Kidney epithelial cell (primary cell): ENCODE results near the gene TYK2. TPM values are rescaled to one million over a fixed set of nuclear protein-coding genes. Genes with fewer than 3 reads are reported as not detected.

Source experiments
- DNase-seq: peaks from one replicate; pipeline ENCODE4 v3.0.0-alpha.2; 2010; ENCODE audit warnings: low read depth
- H3K27me3 ChIP-seq: 2 replicates; pipeline ENCODE4 v1.6.0; 2011; ENCODE audit warnings: low read length; ENCODE audit not compliant: control insufficient read depth, insufficient read depth
- H3K36me3 ChIP-seq: 2 replicates; pipeline ENCODE4 v1.5.1; 2011; ENCODE audit warnings: low read length; ENCODE audit not compliant: control insufficient read depth, insufficient read depth
- H3K4me3 ChIP-seq: 2 replicates; pipeline ENCODE4 v1.5.1; 2011; ENCODE audit warnings: low read depth, mild to moderate bottlenecking, control low read depth, low read length
- total RNA-seq: library from RNA; depleted of rRNA; stranded (reverse); fragments of >200 nt; gene quantifications from 2 replicates; pipeline ENCODE4 v1.2.3, GENCODE V29; 2015
- TF ChIP-seq, protein P1 (sequence below): IDR thresholded peaks from 2 replicates; pipeline ENCODE4 v1.5.1; 2011; ENCODE audit warnings: mild to moderate bottlenecking, moderate library complexity, low read length, control low read depth, inconsistent platforms; ENCODE audit not compliant: insufficient read depth, poor library complexity, severe bottlenecking

Gene TYK2
- total RNA-seq, 1 donor from 2014 or later: 64.8 TPM

DNA sequence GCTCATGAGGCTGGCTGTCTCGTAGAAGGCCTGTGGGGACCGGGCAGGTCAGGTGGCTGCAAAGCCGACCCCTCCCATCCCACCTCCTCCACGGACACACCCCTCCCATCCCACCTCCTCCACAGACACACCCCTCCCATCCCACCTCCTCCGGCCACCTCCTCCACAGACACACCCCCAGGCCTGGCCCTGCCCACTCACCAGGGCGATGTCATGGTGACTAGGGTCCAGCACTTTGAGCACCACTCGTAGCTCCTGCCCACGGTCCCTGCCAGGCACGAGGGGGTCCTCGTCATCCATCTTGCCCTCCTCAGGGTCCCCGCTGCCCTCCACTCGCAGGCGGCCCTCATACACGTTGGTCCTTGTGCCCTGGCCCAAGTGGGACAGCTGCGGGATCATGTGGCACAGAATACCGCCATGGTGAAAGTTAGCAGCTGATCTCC is 18.8 kb downstream of the TYK2 start:
- no peaks in the 10 kb centered on the region for H3K36me3 ChIP-seq

DNA sequence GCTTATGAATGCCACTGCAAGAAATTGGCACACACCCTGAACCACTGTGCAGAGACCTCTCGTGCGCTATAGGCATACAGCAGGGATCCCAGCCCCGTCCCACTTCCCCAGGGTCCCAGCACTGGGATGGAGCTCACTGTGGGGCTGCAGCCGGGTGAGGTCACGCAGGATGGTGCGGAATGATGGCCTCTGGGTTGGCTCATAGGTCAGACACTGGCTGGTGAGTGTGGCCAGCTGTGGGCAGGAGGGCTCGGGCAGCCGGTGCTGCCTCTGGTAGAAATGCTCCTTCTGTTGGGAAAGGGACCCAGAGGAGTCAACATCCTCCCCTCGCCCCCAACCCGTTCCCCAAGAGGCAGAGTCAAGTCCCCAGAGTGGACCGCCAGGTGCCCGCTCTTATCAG is 23.9 kb downstream of the TYK2 start:
- DNase-seq: no peak
- Histone ChIP-seq H3K27me3 (no peaks in the 10 kb centered on the region), H3K4me3 (no peak overlapping the region), H3K36me3 (peaks cover 4% of the 10 kb centered on the region)
- TF ChIP-seq, protein P1, sequence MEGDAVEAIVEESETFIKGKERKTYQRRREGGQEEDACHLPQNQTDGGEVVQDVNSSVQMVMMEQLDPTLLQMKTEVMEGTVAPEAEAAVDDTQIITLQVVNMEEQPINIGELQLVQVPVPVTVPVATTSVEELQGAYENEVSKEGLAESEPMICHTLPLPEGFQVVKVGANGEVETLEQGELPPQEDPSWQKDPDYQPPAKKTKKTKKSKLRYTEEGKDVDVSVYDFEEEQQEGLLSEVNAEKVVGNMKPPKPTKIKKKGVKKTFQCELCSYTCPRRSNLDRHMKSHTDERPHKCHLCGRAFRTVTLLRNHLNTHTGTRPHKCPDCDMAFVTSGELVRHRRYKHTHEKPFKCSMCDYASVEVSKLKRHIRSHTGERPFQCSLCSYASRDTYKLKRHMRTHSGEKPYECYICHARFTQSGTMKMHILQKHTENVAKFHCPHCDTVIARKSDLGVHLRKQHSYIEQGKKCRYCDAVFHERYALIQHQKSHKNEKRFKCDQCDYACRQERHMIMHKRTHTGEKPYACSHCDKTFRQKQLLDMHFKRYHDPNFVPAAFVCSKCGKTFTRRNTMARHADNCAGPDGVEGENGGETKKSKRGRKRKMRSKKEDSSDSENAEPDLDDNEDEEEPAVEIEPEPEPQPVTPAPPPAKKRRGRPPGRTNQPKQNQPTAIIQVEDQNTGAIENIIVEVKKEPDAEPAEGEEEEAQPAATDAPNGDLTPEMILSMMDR: no peak

More for the DNA sequence above, 18.8 kb downstream of the TYK2 start:
- Histone ChIP-seq H3K4me3 (no peak overlapping the region), H3K27me3 (no peaks in the 10 kb centered on the region)
- TF ChIP-seq, protein P1: no peak
- no peak for DNase-seq

DNA sequence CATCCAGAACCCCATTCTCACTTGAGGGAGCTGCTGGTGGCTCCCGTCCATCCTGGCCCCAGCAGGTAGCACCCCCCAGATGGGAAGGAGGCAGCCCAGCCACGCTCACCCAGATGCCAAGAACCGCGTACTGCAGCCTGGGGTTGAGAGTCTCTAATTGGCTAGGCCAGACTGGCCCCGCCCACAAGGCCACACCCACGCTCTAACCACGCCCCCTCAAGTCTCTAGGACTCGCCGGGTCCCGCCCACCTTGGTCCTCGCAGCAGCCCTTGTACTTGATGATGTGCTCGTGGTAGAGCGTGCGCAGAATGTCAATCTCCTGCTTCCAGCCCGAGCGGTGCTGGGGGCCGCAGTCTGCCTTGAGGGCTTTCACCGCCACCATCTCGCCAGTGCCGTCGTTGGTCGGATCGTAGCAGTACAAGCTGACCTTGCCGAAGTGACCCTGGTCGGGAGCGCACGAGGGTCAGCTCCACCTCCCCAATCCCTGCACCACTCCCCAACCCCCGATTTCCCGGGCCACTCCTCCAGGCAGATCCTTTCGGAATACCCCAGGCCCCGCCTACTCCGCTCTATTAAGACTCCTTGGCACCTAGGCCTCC is 26.5 kb downstream of the TYK2 start:
- Histone ChIP-seq H3K27me3 (no peaks in the 10 kb centered on the region), H3K36me3 (peaks cover 4% of the 10 kb centered on the region), H3K4me3 (no peak overlapping the region)
- DNase-seq: no peak
- TF ChIP-seq, protein P1: no peak

DNA sequence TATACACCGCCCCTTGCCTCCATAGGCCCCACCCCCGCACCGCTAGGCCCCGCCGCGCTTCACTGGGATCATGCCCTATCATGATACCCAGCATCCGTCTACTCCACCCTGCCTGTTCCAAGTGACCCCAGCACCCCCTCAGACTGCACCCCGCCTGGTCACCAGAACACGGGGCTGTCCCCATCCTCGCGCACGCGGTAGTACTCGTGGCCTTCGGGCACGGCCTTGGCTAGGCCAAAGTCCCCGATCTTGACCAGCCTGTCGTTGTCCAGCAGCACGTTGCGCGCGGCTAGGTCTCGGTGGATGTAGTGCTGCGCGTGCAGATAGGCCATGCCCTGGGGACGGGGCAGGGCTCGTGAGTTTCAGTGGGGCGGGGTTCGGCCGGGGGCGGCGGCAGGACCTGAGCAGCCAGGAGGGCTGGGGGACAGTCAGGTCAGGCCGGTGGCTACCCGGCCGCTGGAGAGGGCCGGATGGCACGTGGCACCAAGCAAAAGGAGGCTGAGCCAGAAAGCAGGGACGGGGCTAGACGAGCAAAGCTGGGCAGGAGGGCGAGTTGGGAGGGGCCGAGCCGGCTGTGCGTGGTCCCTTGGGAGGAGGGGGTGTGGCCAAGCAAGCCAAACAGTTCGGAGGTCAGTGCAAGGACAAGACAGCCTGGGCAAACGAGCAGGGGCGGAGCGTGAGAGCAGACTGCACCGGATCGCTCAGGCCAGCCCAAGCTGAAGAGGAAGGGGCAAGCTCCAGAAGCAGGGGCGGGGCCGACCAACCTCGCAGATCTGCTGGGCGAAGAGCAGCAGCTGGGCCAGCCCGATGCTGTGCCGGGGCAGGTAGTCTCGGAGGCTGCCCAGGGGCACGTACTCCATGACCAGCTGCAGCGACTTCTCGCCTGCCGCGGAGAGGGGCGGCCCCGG is 27.4 kb downstream of the TYK2 start:
- Histone ChIP-seq H3K4me3 (no peak overlapping the region), H3K27me3 (no peaks in the 10 kb centered on the region), H3K36me3 (peaks cover 4% of the 10 kb centered on the region)
- TF ChIP-seq, protein P1: no peak
- no peak for DNase-seq

DNA sequence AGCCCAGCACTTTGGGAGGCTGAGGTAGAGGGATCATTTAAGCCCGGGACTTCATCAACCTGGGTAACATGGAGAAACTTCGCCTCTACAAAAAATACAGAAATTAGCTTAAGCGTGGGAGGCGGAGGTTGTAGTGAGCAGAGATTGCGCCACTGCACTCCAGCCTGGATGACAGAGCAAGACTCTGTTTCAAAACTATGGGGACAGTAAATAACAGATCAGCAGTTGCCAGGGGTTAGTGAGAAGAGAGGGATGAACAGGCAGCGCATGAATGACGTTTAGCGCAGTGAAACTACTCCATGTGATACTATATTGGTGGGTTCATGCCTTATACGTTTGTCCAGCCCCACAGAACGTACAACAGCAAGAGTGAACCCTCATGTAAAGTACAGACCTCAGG is 33.9 kb downstream of the TYK2 start:
- H3K27me3 ChIP-seq: no peaks in the 10 kb centered on the region
- no peaks in the 10 kb centered on the region for H3K36me3 ChIP-seq
- TF ChIP-seq, protein P1: no peak
- no peak overlapping the region for H3K4me3 ChIP-seq
- no peak for DNase-seq

DNA sequence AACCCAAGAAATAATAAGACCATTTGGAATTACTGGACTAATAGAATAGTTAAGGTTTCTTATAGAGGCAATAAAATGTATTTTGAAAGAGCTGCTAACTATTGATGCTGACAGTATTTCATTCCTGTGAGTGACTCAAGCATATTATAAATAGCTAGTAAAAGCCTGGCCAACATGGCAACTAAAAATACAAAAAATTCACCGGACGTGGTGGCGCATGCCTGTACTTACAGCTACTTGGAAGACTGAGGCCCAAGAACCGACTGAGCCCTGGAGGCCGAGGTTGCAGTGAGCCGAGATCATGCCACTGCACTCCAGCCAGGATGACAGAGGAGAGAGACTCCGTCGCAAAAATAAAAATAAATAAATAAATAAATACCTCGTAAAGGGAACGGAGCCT is 35.6 kb downstream of the TYK2 start:
- TF ChIP-seq, protein P1: no peak
- no peak for DNase-seq

More for the DNA sequence above, 35.6 kb downstream of the TYK2 start:
- no peaks in the 10 kb centered on the region for H3K36me3 ChIP-seq
- no peaks in the 10 kb centered on the region for H3K27me3 ChIP-seq
- H3K4me3 ChIP-seq: no peak overlapping the region
